Thyroid gland (tissue), 4 donors: ENCODE data around the gene TMEM200B.

Experiments
- CTCF ChIP-seq, 6 experiments: fragments of 200-600 bp in 3 of 6; fragments of 450-650 bp in 3 of 6; sonication (generic) in 3 of 6; IDR thresholded peaks; one replicate each; pipeline ENCODE4 v1.5.1; 2016 to 2019; ENCODE audit warnings: antibody characterized with exemption in 6 of 6, mild to moderate bottlenecking in 2 of 6, inconsistent platforms in 1 of 6, moderate library complexity in 1 of 6
- POLR2A ChIP-seq, 2 donors: fragments of 450-650 bp; IDR thresholded peaks; one replicate each; pipeline ENCODE4 v1.6.1; 2017; ENCODE audit warnings: antibody characterized with exemption in 2 of 2, mild to moderate bottlenecking in 2 of 2, moderate library complexity in 1 of 2

GRCh38 chr1:29096231-29096886 is 27.3 kb downstream of the TMEM200B start:
- TF ChIP-seq CTCF (IDR thresholded peaks at IDR 0.05) (no peak), POLR2A (IDR thresholded peaks at IDR 0.05) (no peak)
